Epithelial cell of prostate (primary cell): ENCODE results near the gene NPR3.

ENCODE experiments used
- DNase-seq: peaks from one replicate; pipeline ENCODE4 v3.0.0-alpha.2; 2011; ENCODE audit warnings: low read depth, low spot score
- H3K27ac ChIP-seq: fragments of 450-650 bp; 2 replicates; pipeline ENCODE4 v1.5.1; 2017; ENCODE audit warnings: mild to moderate bottlenecking

The NPR3 gene

GRCh38 chr5:32710550-32711361 is at the start of gene NPR3:
NPR3 (plus strand) TSS chr5:32711321; CDS start chr5:32711777, 456 bp downstream.
- H3K27ac ChIP-seq, result no peak within 1 kb of the TSS
- DNase-seq, result no peak

GRCh38 chr5:32664523-32664922 is 46.6 kb upstream of the NPR3 start:
- no peak overlapping the region for H3K27ac ChIP-seq
- DNase-seq, result no peak

- H3K27ac ChIP-seq, result no peak overlapping the region
- no peak for DNase-seq
These were observed 42.6 kb upstream of the NPR3 start for GRCh38 chr5:32668552-32668951.

GRCh38 chr5:32673272-32673671 is 37.8 kb upstream of the NPR3 start:
- no peak overlapping the region for H3K27ac ChIP-seq
- no peak for DNase-seq

GRCh38 chr5:32677023-32677422 is 34.1 kb upstream of the NPR3 start:
- no peak for DNase-seq
- no peak overlapping the region for H3K27ac ChIP-seq

- no peak overlapping the region for H3K27ac ChIP-seq
- DNase-seq, result no peak
These were observed 32.6 kb upstream of the NPR3 start for GRCh38 chr5:32678472-32678871.

GRCh38 chr5:32679218-32679617 is 31.9 kb upstream of the NPR3 start:
- DNase-seq, result no peak
- no peak overlapping the region for H3K27ac ChIP-seq

- DNase-seq, result no peak
These were observed 30.9 kb upstream of the NPR3 start for GRCh38 chr5:32680183-32680582.

GRCh38 chr5:32683125-32683524 is 28.0 kb upstream of the NPR3 start:
- no peak for DNase-seq
- no peak overlapping the region for H3K27ac ChIP-seq

More at GRCh38 chr5:32680183-32680582, 30.9 kb upstream of the NPR3 start:
- H3K27ac ChIP-seq, result no peak overlapping the region

GRCh38 chr5:32684260-32684659 is 26.9 kb upstream of the NPR3 start:
- no peak for DNase-seq
- no peak overlapping the region for H3K27ac ChIP-seq

GRCh38 chr5:32686799-32687498 is 24.2 kb upstream of the NPR3 start:
- H3K27ac ChIP-seq, result no peak overlapping the region
- no peak for DNase-seq

- no peak for DNase-seq
- H3K27ac ChIP-seq, result no peak overlapping the region
These were observed 23.7 kb upstream of the NPR3 start for GRCh38 chr5:32687499-32687831.

GRCh38 chr5:32690153-32690552 is 21.0 kb upstream of the NPR3 start:
- no peak overlapping the region for H3K27ac ChIP-seq
- DNase-seq, result no peak

GRCh38 chr5:32690666-32691065 is 20.5 kb upstream of the NPR3 start:
- DNase-seq, result no peak
- H3K27ac ChIP-seq, result no peak overlapping the region

GRCh38 chr5:32692036-32692746 is 18.9 kb upstream of the NPR3 start:
- DNase-seq, result no peak
- no peak overlapping the region for H3K27ac ChIP-seq

GRCh38 chr5:32703957-32704356 is 7.2 kb upstream of the NPR3 start:
- H3K27ac ChIP-seq, result no peak overlapping the region
- DNase-seq, result no peak

GRCh38 chr5:32707418-32707997 is 3.6 kb upstream of the NPR3 start:
- no peak overlapping the region for H3K27ac ChIP-seq
- no peak for DNase-seq

GRCh38 chr5:32708949-32709348 is 2.2 kb upstream of the NPR3 start:
- no peak for DNase-seq

GRCh38 chr5:32709750-32710549 is 1.2 kb upstream of the NPR3 start:
- H3K27ac ChIP-seq, result no peak overlapping the region
- DNase-seq, result peak; percentile 12

More at GRCh38 chr5:32708949-32709348, 2.2 kb upstream of the NPR3 start:
- no peak overlapping the region for H3K27ac ChIP-seq

GRCh38 chr5:32711362-32711680 is 200 bp downstream of the NPR3 start:
- no peak for DNase-seq
- no peak overlapping the region for H3K27ac ChIP-seq
